Muscle of back (tissue), 11 donors: ENCODE results near the gene USP34. TPM values are rescaled to one million over a fixed set of nuclear protein-coding genes. Genes with fewer than 3 reads are reported as not detected.

Source experiments
- DNase-seq, 3 donors: peaks; one replicate each; pipeline versions ENCODE4 v3.0.0 to v3.0.0-alpha.2; 2013
- polyA plus RNA-seq, 10 donors: library from polyadenylated mRNA; unstranded; fragments of 120-200 nt; gene quantifications; one replicate each; pipeline ENCODE4 v1.2.1, GENCODE V29; 2013; ENCODE audit not compliant: insufficient read length in 10 of 10

USP34 gene
- polyA plus RNA-seq, 10 donors, result 63.1 to 109 (median 84.1) TPM

DNA sequence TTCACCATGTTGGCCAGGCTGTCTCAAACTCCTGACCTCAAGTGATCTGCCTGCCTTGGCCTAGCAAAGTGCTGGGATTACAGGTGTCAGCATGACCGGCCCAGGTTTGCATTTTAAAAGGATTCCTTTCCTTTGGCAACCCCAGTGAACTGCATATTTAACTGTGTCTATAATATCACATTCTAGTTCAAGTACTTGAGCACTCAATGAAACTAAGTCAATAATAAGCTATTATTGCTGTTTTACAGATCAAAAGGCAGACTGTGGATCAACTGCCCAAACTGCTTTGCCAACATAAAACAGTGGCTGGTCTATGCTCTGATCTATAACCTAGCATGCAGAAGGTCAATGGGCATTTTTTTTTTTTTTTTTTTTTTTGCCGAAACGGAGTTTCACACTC is 144.5 kb downstream of the USP34 start:
- DNase-seq, result no peak

DNA sequence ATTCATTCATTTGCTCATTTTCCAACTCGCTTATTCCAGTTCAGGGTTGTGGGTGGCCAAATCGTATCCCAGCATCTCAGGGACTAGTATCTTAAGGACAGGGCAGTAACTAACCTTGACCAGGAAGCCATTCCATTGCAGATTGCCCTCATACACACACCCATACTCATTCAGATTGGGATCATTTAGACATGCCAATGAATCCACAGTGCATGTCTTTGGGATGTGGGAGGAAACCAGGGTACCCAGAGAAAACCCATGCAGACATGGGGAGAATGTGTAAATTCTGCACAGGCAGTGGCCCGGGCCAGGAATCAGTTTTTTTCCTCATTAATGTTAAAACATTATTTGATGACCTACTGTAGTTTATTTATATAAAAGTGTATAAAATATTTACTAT is 150.7 kb downstream of the USP34 start:
- DNase-seq, result no peak

DNA sequence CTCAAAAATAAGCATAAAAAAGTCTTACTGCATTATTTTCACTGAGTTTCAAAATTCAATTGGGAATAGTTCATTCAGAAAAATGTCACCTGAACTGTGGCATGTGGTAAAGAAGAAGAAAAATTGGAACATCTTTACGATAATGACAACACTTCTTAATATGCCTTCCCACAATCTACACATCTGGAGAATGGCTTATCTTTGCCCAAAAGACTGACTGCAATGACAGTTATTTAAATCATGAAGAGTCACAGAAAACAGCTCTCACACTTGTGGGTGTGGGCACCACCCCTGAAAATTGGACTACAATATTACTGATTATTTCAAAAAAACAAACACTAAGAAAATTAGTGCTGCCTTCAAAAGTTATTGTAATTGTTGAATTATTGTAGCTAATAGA is 152.3 kb downstream of the USP34 start:
- DNase-seq, result no peak

DNA sequence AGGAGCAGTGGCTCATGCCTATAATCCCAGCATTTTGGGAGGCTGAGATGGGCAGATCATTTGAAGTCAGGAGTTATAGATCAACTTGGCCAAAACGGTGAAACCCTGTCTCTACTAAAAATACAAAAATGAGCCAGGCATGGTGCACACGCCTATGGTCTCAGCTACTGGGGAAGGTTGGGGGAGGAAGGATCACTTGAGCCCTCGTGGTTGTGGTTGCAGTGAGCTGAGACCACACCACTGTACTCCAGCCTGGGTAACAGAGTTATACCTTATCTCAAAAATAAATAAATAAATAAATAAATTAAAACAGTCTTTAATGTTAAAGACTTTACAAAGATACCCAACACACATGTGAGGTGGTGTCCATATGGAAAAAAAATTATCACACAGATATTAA is 174.9 kb downstream of the USP34 start:
- no peak for DNase-seq

DNA sequence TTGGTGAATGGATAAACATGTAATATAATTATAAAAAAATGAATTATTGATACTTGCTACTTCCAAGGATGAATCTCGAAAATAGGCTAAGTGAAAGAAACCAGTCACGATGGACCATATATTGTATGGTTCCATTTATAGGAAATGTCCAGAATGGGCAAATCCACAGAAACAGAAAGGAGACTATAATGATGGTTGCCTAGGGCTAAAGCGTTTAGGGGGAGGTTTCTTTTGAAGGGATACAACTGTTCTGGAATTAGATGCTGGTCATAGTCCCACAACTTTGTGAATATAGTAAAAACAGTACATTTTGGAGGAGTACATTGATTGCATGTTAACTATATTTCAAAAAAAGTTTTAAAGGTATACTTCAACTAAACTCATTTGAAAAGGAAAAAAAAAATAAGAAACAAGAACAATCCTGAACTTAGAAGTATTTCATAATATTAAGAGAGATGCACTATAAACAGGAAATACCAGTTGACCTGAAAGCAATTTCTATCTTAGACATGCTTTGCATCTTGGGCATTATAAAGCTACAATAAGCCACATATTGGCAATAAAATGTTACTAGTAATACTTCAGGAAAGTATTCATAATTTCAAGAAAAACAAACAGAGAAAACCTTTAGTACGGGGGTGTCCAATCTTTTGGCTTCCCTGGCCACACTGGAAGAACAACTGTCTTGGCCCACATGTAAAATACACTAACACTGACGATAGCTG is 178.9 kb downstream of the USP34 start:
- no peak for DNase-seq

DNA sequence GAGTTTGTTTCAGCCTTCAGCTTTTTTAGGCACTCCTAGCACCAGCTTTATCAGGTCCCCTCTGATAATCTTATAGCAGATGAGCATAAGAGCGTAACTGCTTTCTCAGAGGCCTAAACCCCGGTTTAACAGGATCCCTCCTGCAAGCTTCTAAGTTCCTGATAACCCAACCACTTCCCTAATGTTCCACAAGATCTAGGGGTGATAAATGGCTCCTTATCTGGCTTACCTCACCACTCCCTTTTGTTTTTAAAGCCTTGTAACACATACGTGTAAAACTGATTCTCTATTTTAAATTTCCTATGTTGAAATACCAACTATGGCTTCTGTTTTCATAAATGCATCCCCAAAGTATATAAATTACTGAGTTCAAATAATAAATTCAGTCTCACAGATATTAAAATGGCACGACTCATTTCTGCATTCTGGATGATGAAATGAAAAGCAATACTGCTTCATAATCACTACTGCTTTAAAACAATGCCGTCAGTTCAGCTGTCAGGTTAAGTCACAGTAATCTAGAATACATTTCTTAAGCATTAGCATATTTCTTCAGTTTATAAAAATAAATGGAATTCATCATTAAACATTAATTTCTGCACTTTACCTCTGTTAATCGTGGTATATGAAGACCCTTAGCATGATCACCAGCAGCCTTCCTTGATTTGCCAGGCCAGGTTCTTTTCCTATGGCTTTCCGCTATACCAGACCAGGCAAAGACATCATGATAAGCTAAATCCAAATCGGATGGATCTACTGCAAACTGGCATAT is 182.6 kb downstream of the USP34 start:
- peak in 1 of 3 donors; percentile 7 for DNase-seq

DNA sequence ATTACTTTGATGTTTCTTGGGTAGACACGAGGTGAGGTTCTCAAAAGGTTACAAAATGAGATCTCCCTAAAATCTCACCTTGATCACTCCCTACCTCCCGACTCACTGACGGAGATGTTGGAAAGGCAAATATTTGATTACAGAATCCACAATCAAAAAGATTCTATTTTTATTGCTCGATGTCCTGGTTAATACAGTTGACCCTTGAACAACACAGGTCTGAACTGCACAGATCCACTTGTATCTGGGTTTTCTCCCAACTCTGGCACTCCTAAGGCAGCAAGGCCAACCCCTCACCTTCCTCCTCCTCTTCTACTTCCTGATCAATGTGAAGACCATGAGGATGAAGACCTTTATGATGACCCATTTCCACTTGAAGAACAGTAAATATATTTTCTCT is 183.6 kb downstream of the USP34 start:
- DNase-seq, result no peak

DNA sequence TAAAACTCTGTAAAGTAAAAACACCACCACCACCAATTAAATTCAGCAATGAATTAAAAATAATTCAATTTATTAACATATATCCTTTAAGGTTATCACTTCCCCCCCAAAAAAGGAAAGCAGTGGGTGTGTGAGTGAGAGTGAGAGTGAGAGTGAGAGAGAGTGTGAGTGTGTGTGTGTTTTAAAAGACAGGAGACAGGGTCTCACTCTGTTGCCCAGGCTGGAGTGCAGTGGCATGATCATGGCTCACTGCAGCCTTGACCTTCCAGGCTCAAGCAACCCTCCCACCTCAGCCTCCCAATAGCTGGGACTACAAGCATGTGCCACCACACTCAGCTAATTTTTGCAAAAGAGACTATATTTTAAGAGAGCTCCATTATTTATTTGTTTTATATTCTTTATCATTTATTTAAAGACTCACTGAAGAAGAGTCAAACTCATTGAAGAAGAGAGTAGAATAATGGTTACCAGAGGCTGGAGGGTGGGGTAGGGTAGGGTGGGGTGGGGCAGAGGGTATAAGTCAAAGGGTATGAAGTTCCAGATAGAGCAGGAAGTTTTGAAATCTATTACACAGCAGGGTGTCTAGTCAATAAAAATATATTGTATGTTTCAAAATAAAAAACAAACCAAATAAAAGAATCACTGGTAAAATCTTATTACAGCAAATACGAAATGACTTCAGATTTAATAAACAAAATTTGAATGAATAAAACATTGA is 187.3 kb downstream of the USP34 start:
- DNase-seq, result no peak

DNA sequence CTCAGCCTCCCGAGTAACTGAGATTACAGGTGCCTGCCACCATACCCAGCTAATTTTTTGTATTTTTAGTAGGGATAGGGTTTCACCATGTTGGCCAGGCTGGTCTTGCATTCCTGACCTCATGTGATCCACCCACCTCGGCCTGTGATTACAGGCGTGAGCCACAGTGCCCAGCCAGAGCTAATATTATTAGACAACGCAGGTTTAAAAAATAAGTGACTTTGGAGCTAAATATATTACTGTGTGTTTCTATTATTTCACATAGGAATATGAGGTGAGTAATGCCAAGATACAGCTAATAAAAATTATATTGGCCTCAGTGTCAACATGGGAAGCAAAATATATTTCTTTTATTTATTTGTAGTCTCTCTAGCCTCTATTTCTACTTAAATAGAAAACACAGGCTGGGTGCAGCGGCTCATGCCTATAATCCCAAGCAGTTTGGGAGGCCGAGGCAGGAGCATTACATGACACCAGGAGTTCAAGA is 188.7 kb downstream of the USP34 start:
- DNase-seq, result no peak

DNA sequence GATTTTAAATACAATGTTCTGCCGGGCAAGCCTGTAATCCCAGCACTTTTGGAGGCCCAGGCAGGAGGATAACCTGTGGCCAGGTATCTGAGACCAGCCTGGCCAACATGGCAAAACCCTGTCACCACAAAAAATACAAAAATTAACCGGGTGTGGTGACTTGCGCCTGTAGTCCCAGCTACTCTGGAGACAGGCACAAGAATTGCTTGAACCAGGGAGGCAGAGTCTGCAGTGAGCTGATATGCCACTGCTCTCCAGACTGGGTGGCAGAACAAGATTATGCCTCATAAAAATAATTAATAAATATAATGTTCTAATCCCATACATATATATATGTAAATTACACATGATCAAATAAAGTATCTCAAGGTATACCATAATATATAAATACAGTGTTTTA is 189.6 kb downstream of the USP34 start:
- DNase-seq, result no peak

DNA sequence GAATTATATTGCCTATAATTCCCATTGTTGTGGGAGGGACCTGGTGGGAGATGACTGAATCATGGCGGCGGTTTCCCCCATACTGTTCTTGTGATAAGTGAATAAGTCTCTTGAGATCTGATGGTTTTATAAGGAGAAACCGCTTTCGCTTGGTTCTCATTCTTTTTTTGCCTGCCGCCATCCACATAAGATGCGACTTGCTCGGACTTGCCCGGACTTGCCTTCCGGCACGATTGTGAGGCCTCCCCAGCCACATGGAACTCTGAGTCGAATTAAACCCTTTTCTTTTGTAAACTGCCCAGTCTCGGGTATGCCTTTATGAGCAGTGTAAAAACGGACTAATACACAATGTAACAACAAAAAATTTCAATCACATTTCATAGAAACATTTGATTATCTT is 193.1 kb downstream of the USP34 start:
- DNase-seq, result no peak

DNA sequence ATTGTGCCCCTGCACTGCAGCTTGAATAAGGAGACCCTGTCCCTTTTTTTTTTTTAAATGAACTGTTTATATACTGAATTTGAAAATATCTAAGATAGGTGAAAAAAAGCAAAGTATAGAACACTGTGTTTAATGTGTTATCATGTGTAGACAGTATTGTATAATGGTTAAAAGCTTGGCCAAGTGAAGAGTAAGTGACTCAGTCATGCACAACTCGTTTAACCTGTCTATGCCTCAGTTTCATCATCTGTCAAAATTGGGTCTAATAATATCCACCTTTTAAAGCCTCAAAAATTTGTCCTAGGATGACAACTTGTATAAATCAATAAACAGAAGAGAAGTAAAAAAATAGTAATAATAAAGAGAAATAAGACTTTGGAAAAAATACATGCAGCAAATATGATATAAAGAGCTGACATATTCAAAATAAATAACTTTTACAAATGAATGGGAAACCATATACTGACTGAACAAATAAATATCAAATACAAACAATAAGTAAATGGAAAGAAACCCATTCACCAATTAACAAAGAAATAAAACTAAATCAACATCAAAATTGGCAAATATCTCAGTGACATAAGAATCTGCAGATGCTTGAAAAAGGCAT is 195.2 kb downstream of the USP34 start:
- DNase-seq, result no peak

DNA sequence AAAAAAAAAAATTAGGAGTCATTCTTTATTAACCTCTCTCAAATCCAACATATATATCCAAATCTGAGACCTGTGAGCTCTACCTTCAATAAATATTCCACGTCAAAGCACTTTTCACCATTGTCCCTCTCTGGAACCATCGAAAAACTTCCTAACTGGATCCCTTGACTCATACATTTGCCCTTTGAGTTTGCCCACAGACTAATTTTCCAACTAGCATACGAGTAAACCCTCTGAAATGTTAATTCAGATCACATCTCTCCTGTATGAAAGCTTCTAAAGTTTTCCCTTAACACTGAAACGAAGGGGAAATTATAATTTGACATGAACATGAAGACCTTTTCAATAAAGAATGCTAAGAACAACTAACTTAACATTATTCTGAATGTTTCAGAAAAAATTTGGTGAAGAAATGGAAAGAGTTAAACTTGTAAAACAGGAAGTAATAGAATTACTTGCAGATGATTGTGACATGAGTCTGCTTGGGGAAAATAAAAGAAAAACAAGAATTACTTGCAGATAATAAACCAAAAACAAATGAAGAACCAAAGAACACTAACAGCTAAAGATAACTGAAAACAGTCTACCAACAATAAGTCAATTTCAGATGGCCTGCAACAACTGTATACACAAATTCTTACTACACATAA is 198.3 kb downstream of the USP34 start:
- DNase-seq, result no peak

DNA sequence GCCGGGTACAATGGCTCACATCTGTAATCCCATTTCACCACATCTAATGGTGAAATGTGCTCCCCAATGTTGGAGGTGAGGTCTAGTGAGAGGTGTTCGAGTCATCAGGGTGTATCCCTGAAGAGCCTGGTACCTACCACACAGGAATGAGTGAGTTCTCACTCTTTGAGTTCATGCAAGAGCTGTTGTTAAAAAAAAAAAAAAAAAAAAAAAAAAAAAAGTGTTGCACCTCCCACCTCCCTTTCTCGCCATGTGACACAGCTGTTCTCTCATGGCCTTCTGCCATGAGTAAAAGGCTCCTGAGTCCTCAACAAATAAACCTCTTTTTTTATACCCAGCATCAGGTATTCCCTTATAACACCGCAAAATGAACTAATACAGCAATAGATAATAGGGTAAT is 202.6 kb downstream of the USP34 start:
- DNase-seq, result no peak

DNA sequence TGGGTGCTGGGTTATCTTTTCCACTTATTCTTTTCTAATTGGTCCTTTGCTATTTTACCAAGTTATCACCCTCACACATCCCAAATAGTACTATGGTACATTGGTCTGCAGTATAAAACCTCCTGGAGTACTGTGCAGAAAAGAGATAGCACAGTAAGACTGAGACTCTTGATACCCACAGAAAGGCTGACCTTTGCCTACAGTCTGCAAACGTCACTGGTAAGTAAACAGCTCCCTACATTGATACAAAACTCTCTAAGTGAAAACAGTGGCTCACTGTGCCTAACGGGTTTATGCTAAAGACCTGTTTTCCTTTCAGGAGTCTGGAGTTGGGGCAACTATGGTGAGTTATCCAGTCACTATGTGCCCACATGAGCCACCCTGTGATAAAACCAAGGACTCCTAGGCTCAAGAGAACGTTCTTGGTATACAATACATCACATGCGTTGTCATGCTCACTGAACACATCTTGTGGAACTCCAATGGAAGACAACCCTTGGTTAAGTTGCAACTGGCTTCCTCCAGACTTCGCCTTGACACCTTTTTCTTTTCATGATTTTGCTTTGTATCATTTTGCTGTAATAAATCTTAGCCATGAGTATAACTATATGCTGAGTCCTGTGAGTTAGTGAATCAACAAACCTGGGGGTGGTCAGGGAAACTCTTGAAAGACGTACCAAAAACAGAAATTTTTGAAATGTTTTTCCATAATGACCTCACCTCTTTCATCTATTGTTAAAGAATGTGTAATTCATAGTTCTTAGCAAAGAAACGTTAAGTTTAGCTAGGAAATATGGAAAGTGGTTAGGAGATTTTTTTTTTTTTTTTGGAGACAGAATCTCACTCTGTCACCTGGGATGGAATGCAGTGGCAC is 204.0 kb downstream of the USP34 start:
- no peak for DNase-seq

DNA sequence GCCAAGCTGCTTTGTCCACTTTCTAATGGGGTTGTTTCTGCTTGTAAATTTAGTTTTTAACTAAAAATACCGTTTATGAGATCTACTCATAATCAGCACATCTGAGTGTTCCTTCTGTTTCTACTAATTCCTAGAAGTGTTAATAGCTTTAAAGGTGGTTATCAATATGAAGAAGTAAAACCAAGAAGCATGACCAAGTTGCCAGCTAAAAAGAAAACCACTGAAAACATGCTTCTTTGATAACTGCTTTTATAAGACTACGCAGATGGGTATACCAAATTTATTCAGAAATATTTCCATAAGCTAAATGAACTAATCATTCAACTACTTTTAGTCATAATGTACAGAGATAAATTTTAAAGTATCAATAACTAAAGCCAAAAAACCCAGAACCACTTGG is 207.1 kb downstream of the USP34 start:
- no peak for DNase-seq

DNA sequence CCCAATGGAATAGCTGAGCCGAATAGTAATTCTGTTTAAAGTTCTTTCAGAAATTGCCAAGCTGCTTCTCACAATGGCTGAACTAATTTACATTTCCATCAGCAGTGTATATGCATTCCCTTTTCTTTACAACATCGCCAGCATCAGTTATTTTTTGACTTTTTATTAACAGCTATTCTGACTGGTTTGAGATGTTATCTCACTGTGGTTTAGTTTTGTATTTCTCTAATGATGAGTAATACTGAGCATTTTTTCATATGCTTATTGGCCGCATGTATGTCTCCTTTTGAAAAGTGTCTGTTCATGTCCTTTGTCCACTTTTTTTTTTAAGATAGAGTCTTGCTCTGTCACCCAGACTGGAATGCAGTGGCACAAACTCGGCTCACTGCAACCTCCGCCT is 208.2 kb downstream of the USP34 start:
- no peak for DNase-seq

DNA sequence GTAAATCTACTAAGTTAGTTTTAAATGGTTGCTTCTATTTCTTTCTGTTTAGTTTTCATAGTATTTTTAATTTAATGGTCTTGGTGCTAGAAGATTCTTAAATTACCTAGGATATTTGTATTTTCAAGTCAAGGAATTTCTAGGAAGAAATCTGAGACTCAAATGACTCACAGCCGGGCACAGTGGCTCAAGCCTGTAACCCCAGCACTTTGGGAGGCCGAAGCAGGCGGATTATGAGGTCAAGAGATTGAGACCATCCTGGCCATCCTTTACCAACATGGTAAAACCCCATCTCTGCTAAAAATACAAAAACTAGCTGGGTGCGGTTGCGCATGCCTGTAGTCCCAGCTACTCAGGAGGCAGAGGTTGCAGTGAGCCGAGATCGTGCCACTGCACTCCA is 213.4 kb downstream of the USP34 start:
- DNase-seq, result no peak

DNA sequence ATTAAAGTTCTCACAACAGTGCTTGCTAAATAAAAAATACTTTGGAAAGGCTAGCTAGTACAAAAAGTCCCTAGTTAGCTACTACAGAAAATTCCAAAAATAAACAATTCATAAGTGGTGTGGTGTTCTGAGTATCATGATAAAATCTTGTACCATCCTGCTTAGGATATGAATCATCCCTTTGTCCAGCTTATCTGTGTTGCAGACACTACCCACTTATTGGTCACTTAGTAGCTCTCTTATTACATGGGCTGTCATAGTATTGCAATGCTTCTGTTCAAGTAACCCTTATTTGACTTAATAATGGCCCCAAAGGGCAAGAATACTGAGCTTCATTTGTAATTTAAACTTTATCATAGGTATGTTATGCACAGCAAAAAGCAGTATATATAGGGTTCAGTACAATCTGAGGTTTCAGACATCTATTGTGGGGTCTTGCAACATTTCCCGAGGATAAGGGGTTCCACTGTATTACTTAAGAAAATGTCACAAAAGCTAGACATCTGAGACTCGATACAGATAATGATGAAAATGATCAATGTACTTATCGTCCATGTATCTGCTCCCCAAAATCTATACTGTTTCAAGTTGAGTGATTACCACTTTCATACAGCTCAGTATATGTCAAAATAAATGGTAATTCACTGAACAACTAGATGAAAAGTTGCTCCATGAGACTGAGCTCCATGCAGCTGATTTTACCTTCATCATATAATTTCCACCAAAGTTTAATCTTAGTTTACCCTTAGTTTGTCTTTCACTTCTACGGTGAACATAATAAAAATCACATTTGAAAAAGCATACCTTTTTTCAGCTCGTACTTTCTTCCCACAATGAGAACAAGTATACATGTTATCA is 215.1 kb downstream of the USP34 start:
- DNase-seq, result peak in 1 of 3 donors; percentile 17

DNA sequence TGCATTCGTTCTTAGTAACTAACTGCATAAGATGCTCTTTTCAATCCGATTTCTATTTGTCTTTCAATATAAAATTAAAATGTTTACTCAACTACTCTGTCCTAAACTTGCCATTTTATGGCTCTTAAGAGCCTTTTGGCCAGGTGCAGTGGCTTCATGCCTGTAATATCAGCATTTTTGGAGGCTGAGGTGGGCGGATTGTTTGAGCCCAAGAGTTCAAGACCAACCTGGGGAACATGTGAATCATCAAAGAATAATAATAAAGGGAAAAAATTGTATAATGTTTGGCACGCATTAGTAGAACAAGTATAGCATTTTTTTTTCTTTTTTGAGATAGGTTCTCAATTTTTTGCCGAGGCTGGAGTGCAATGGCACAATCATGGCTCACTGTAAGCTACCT is 216.4 kb downstream of the USP34 start:
- no peak for DNase-seq
